Neural cell (in vitro differentiated cells): Measurements from ENCODE around the gene OVCA2.

Experiments used
- CTCF ChIP-seq: fragments of 450-650 bp; IDR thresholded peaks from 2 replicates; pipeline ENCODE4 v1.5.1; 2014; ENCODE audit warnings: antibody characterized with exemption, mild to moderate bottlenecking, moderate library complexity; ENCODE audit not compliant: poor library complexity, severe bottlenecking
- POLR2AphosphoS5 ChIP-seq: IDR thresholded peaks from 2 replicates; pipeline ENCODE4 v1.6.1; 2012
- RAD21 ChIP-seq: fragments of 450-650 bp; conservative IDR thresholded peaks from 2 replicates; pipeline ENCODE4 v1.6.1; 2014; ENCODE audit warnings: antibody characterized with exemption, mild to moderate bottlenecking, moderate library complexity

DNA sequence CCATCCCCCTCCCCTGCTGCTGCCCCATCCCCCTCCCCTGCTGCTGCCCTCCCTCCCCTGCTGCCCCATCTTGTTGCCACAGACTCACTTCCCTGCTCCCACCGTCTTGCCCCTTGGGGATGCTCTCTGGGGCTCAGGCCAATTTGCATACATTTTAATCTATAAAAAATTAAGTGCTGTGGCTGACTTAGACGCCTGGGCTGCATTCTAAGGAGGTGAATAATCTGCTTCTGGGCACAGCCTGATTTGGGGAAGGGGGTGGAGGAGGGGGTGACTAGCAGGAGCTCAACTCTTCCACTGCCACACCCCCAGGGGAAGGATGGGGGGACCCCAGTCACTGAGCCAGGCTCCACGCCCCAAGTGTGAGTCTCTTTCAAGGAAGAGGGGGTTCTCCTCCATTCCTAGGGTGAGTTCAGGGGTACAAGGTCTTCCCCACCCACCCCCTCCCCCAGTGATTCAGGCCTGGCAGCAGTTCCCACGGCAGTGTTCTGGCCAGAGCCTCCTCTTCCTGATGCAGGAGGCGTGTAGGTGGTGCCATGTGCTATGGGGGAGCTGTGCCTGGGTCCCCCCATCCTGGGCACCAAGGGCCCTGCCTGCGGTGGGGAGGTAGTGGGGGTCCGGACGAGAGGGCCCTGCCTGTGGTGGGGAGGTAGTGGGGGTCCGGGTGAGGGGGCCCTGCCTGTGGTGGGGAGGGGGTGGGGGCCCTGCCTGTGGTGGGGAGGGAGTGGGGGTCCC, 6.8 kb upstream of the OVCA2 start:
- TF ChIP-seq CTCF (no peak), POLR2AphosphoS5 (no peak), RAD21 (no peak)
